HEK293 (cell line): Measurements from ENCODE around the gene RASD2.

ENCODE experiments used
- ZBTB17 ChIP-seq: fragments of 450-650 bp; formaldehyde crosslinking; IDR thresholded peaks from 2 replicates; pipeline ENCODE4 v1.5.1; 2016; ENCODE audit warnings: missing biosample characterization, missing genetic modification characterization
- ZBTB7A ChIP-seq: fragments of 450-650 bp; formaldehyde crosslinking; IDR thresholded peaks from 2 replicates; pipeline ENCODE4 v1.5.1; 2016; ENCODE audit warnings: low read depth, missing biosample characterization, missing genetic modification characterization
- ZBTB8A ChIP-seq: fragments of 450-650 bp; formaldehyde crosslinking; IDR thresholded peaks from 2 replicates; pipeline ENCODE4 v1.5.1; 2016; ENCODE audit warnings: missing biosample characterization, missing genetic modification characterization
- ZFHX2 ChIP-seq: fragments of 450-650 bp; formaldehyde crosslinking; conservative IDR thresholded peaks from 2 replicates; pipeline ENCODE4 v1.5.1; 2016; ENCODE audit warnings: missing biosample characterization, missing genetic modification characterization
- ZFP3 ChIP-seq: fragments of 450-650 bp; formaldehyde crosslinking; IDR thresholded peaks from 2 replicates; pipeline ENCODE4 v1.5.1; 2016; ENCODE audit warnings: low read depth, missing biosample characterization, missing genetic modification characterization
- ZFP41 ChIP-seq: fragments of 450-650 bp; formaldehyde crosslinking; IDR thresholded peaks from 2 replicates; pipeline ENCODE4 v1.5.1; 2016; ENCODE audit warnings: missing biosample characterization, missing genetic modification characterization, borderline replicate concordance
- ZIC2 ChIP-seq: fragments of 450-650 bp; formaldehyde crosslinking; IDR thresholded peaks from 2 replicates; pipeline ENCODE4 v1.5.1; 2016; ENCODE audit warnings: missing biosample characterization, missing genetic modification characterization
- ZNF112 ChIP-seq: fragments of 450-650 bp; formaldehyde crosslinking; IDR thresholded peaks from 2 replicates; pipeline ENCODE4 v1.5.0; 2017; ENCODE audit warnings: missing biosample characterization, missing genetic modification characterization
- ZNF114 ChIP-seq: fragments of 450-650 bp; formaldehyde crosslinking; IDR thresholded peaks from 2 replicates; pipeline ENCODE4 v1.5.0; 2017; ENCODE audit warnings: missing biosample characterization, missing genetic modification characterization
- ZNF155 ChIP-seq: fragments of 450-650 bp; formaldehyde crosslinking; IDR thresholded peaks from 2 replicates; pipeline ENCODE4 v1.5.1; 2016; ENCODE audit warnings: missing biosample characterization, missing genetic modification characterization
- ZNF169 ChIP-seq: fragments of 450-650 bp; formaldehyde crosslinking; IDR thresholded peaks from 2 replicates; pipeline ENCODE4 v1.5.1; 2016; ENCODE audit warnings: missing biosample characterization, missing genetic modification characterization
- ZNF202 ChIP-seq: fragments of 450-650 bp; formaldehyde crosslinking; IDR thresholded peaks from 2 replicates; pipeline ENCODE4 v1.5.1; 2016; ENCODE audit warnings: missing biosample characterization, missing genetic modification characterization, borderline replicate concordance
- ZNF423 ChIP-seq: fragments of 450-650 bp; formaldehyde crosslinking; IDR thresholded peaks from 2 replicates; pipeline ENCODE4 v1.5.1; 2016; ENCODE audit warnings: missing biosample characterization, missing genetic modification characterization
- ZNF521 ChIP-seq: fragments of 450-650 bp; formaldehyde crosslinking; IDR thresholded peaks from 2 replicates; pipeline ENCODE4 v1.5.1; 2017; ENCODE audit warnings: missing biosample characterization, mild to moderate bottlenecking, missing genetic modification characterization
- ZNF529 ChIP-seq: fragments of 450-650 bp; formaldehyde crosslinking; IDR thresholded peaks from 2 replicates; pipeline ENCODE4 v1.5.1; 2017; ENCODE audit warnings: missing genetic modification characterization, missing biosample characterization; ENCODE audit not compliant: insufficient replicate concordance
- ZNF560 ChIP-seq: fragments of 450-650 bp; formaldehyde crosslinking; IDR thresholded peaks from 2 replicates; pipeline ENCODE4 v1.5.1; 2017; ENCODE audit warnings: missing biosample characterization, missing genetic modification characterization, borderline replicate concordance
- ZNF596 ChIP-seq: fragments of 450-650 bp; IDR thresholded peaks from 2 replicates; pipeline ENCODE4 v1.5.0; 2018; ENCODE audit warnings: missing biosample characterization, mild to moderate bottlenecking, missing genetic modification characterization, moderate library complexity
- ZNF610 ChIP-seq: fragments of 450-650 bp; formaldehyde crosslinking; IDR thresholded peaks from 2 replicates; pipeline ENCODE4 v1.5.1; 2016; ENCODE audit warnings: missing biosample characterization, missing genetic modification characterization, borderline replicate concordance
- ZNF623 ChIP-seq: fragments of 450-650 bp; formaldehyde crosslinking; IDR thresholded peaks from 2 replicates; pipeline ENCODE4 v1.5.1; 2016; ENCODE audit warnings: missing biosample characterization, missing genetic modification characterization
- ZNF837 ChIP-seq: fragments of 450-650 bp; formaldehyde crosslinking; IDR thresholded peaks from 2 replicates; pipeline ENCODE4 v1.5.1; 2016; ENCODE audit warnings: missing biosample characterization, missing genetic modification characterization
- ZNF843 ChIP-seq: fragments of 450-650 bp; formaldehyde crosslinking; IDR thresholded peaks from 2 replicates; pipeline ENCODE4 v1.5.1; 2016; ENCODE audit warnings: missing biosample characterization, missing genetic modification characterization
- TF ChIP-seq, protein P1 (sequence below): fragments of 450-650 bp; formaldehyde crosslinking; IDR thresholded peaks from 2 replicates; pipeline ENCODE4 v1.5.1; 2017; ENCODE audit warnings: missing biosample characterization, missing genetic modification characterization
- TF ChIP-seq, protein P2 (sequence below): fragments of 450-650 bp; formaldehyde crosslinking; IDR thresholded peaks from 2 replicates; pipeline ENCODE4 v1.5.1; 2016; ENCODE audit warnings: missing biosample characterization, missing genetic modification characterization
- TF ChIP-seq, protein P3 (sequence below): fragments of 450-650 bp; formaldehyde crosslinking; conservative IDR thresholded peaks from 2 replicates; pipeline ENCODE4 v1.5.1; 2016; ENCODE audit warnings: low read depth, missing biosample characterization, missing genetic modification characterization
- TF ChIP-seq, protein P4 (sequence below): fragments of 450-650 bp; formaldehyde crosslinking; IDR thresholded peaks from 2 replicates; pipeline ENCODE4 v1.5.1; 2016; ENCODE audit warnings: missing biosample characterization, missing genetic modification characterization
- TF ChIP-seq, protein P5 (sequence below): fragments of 450-650 bp; formaldehyde crosslinking; IDR thresholded peaks from 2 replicates; pipeline ENCODE4 v1.5.1; 2016; ENCODE audit warnings: missing biosample characterization, missing genetic modification characterization, borderline replicate concordance

Gene RASD2

DNA sequence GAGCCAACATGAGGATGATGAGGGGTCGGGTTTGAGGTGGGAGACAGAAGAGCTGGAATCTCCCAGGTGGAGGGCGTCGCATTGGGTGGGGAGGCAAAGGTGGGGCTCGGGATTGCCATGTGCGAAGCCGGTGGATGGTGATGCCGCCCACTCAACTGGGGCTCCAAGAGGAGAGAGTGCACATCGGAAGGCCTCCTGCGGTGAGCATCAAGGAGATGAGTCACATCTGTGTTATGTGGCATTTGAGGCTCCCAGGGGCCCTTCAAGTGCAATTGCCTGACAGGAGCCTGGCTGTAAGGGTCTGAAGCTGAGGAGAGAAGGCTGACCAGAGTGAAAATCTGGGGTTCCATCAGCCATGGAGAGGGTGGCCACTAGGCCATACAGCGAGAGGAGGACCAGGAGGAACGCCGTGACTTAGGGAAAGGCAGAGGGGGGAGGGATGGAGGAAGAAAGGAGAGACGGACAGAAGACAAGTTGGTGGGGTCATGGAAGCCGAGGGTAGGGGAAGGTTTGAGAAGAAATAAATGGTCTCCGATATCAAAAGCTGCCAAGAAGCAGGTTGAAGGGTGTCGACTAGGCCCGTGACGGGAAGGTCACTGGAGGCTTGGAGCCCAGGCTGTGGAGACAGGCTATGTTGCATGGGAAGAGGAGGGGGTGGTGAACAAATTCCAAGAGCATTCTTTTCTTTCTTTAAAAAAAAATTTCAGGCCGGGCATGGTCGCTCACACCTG lies 21.3 kb downstream of the RASD2 start (continued):
- no peak for TF ChIP-seq ZNF610 (tag by site-specific recombination)
- TF ChIP-seq ZIC2 (tag by site-specific recombination), result peak; percentile 83
- no peak for TF ChIP-seq ZNF155
- TF ChIP-seq, protein P1, sequence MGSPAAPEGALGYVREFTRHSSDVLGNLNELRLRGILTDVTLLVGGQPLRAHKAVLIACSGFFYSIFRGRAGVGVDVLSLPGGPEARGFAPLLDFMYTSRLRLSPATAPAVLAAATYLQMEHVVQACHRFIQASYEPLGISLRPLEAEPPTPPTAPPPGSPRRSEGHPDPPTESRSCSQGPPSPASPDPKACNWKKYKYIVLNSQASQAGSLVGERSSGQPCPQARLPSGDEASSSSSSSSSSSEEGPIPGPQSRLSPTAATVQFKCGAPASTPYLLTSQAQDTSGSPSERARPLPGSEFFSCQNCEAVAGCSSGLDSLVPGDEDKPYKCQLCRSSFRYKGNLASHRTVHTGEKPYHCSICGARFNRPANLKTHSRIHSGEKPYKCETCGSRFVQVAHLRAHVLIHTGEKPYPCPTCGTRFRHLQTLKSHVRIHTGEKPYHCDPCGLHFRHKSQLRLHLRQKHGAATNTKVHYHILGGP (tag by site-specific recombination), result no peak
- no peak for TF ChIP-seq ZNF169 (tag by site-specific recombination)
- no peak for TF ChIP-seq ZNF529 (tag by site-specific recombination)
- no peak for TF ChIP-seq ZNF560 (tag by site-specific recombination)
- TF ChIP-seq, protein P2, sequence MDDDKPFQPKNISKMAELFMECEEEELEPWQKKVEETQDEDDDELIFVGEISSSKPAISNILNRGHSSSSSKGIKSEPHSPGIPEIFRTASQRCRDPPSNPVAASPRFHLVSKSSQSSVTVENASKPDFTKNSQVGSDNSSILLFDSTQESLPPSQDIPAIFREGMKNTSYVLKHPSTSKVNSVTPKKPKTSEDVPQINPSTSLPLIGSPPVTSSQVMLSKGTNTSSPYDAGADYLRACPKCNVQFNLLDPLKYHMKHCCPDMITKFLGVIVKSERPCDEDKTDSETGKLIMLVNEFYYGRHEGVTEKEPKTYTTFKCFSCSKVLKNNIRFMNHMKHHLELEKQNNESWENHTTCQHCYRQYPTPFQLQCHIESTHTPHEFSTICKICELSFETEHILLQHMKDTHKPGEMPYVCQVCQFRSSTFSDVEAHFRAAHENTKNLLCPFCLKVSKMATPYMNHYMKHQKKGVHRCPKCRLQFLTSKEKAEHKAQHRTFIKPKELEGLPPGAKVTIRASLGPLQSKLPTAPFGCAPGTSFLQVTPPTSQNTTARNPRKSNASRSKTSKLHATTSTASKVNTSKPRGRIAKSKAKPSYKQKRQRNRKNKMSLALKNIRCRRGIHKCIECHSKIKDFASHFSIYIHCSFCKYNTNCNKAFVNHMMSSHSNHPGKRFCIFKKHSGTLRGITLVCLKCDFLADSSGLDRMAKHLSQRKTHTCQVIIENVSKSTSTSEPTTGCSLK (tag by site-specific recombination), result no peak
- TF ChIP-seq, protein P3, sequence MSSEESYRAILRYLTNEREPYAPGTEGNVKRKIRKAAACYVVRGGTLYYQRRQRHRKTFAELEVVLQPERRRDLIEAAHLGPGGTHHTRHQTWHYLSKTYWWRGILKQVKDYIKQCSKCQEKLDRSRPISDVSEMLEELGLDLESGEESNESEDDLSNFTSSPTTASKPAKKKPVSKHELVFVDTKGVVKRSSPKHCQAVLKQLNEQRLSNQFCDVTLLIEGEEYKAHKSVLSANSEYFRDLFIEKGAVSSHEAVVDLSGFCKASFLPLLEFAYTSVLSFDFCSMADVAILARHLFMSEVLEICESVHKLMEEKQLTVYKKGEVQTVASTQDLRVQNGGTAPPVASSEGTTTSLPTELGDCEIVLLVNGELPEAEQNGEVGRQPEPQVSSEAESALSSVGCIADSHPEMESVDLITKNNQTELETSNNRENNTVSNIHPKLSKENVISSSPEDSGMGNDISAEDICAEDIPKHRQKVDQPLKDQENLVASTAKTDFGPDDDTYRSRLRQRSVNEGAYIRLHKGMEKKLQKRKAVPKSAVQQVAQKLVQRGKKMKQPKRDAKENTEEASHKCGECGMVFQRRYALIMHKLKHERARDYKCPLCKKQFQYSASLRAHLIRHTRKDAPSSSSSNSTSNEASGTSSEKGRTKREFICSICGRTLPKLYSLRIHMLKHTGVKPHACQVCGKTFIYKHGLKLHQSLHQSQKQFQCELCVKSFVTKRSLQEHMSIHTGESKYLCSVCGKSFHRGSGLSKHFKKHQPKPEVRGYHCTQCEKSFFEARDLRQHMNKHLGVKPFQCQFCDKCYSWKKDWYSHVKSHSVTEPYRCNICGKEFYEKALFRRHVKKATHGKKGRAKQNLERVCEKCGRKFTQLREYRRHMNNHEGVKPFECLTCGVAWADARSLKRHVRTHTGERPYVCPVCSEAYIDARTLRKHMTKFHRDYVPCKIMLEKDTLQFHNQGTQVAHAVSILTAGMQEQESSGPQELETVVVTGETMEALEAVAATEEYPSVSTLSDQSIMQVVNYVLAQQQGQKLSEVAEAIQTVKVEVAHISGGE (tag by site-specific recombination), result no peak
- no peak for TF ChIP-seq ZNF521 (tag by site-specific recombination)
- no peak for TF ChIP-seq ZNF112 (tag by site-specific recombination)
- no peak for TF ChIP-seq ZNF423 (tag by site-specific recombination)
- TF ChIP-seq, protein P4, sequence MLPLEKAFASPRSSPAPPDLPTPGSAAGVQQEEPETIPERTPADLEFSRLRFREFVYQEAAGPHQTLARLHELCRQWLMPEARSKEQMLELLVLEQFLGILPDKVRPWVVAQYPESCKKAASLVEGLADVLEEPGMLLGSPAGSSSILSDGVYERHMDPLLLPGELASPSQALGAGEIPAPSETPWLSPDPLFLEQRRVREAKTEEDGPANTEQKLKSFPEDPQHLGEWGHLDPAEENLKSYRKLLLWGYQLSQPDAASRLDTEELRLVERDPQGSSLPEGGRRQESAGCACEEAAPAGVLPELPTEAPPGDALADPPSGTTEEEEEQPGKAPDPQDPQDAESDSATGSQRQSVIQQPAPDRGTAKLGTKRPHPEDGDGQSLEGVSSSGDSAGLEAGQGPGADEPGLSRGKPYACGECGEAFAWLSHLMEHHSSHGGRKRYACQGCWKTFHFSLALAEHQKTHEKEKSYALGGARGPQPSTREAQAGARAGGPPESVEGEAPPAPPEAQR, result no peak
- TF ChIP-seq ZFP3 (tag by site-specific recombination), result no peak
- TF ChIP-seq ZNF837, result no peak
- TF ChIP-seq ZBTB17 (tag by site-specific recombination), result peak; percentile 54; the same call in 1 of the 2 replicates
- TF ChIP-seq, protein P5, sequence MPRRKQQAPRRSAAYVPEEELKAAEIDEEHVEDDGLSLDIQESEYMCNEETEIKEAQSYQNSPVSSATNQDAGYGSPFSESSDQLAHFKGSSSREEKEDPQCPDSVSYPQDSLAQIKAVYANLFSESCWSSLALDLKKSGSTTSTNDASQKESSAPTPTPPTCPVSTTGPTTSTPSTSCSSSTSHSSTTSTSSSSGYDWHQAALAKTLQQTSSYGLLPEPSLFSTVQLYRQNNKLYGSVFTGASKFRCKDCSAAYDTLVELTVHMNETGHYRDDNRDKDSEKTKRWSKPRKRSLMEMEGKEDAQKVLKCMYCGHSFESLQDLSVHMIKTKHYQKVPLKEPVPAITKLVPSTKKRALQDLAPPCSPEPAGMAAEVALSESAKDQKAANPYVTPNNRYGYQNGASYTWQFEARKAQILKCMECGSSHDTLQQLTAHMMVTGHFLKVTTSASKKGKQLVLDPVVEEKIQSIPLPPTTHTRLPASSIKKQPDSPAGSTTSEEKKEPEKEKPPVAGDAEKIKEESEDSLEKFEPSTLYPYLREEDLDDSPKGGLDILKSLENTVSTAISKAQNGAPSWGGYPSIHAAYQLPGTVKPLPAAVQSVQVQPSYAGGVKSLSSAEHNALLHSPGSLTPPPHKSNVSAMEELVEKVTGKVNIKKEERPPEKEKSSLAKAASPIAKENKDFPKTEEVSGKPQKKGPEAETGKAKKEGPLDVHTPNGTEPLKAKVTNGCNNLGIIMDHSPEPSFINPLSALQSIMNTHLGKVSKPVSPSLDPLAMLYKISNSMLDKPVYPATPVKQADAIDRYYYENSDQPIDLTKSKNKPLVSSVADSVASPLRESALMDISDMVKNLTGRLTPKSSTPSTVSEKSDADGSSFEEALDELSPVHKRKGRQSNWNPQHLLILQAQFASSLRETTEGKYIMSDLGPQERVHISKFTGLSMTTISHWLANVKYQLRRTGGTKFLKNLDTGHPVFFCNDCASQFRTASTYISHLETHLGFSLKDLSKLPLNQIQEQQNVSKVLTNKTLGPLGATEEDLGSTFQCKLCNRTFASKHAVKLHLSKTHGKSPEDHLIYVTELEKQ (tag by site-specific recombination), result peak; percentile 87; the same call in 1 of the 2 replicates
- peak; percentile 92 for TF ChIP-seq ZFHX2 (tag by site-specific recombination)
- TF ChIP-seq ZBTB7A, result no peak
- no peak for TF ChIP-seq ZFP41 (tag by site-specific recombination)
- TF ChIP-seq ZNF596, result no peak
- peak; percentile 61 for TF ChIP-seq ZBTB8A
- TF ChIP-seq ZNF202 (tag by site-specific recombination), result no peak
- TF ChIP-seq ZNF623 (tag by site-specific recombination), result peak; percentile 19; the same call in 1 of the 2 replicates
- no peak for TF ChIP-seq ZNF843
- TF ChIP-seq ZNF114 (tag by site-specific recombination), result no peak
